H54 (cell line): ENCODE data around the gene USP6.
A peak's percentile ranks its signal among the peaks of the same experiment; 100 is the strongest.
"Not testable (repeated sequence)": the region's sequence is repeated elsewhere in the genome, so short reads cannot be mapped to it uniquely, and the experiment has no call there.

Experiments
- DNase-seq: peaks from one replicate; pipeline ENCODE4 v3.0.0; 2011; ENCODE audit warnings: low spot score, mixed read lengths; ENCODE audit not compliant: insufficient read length
- FAIRE-seq: peaks from 3 replicates; lab custom pipeline; 2011; peaks lifted over from hg19 to GRCh38; lab: Jason Lieb, UNC
- POLR2A ChIP-seq: IDR thresholded peaks from 2 replicates; pipeline ENCODE4 v1.6.1; 2011; ENCODE audit warnings: low read depth, mild to moderate bottlenecking, low read length

USP6 gene

GRCh38 chr17:5191541-5192417 is 75.9 kb downstream of the USP6 start, which contains the start of gene ZNF594:
TSS of gene ZNF594 (minus strand) at chr17:5191868. CDS start at chr17:5184256, 7,612 bp downstream.
- TF ChIP-seq POLR2A, result peak; percentile 44; the same call in 1 of the 2 replicates
- DNase-seq, result peak; percentile 98
- FAIRE-seq, result peak; percentile 43

GRCh38 chr17:5194346-5194745 is 78.5 kb downstream of the USP6 start:
- no peak for FAIRE-seq
- DNase-seq, result no peak
- no peak for TF ChIP-seq POLR2A

GRCh38 chr17:5198472-5198871 is 82.6 kb downstream of the USP6 start:
- no peak for TF ChIP-seq POLR2A
- no peak for FAIRE-seq
- no peak for DNase-seq

- no peak for DNase-seq
- TF ChIP-seq POLR2A, result no peak
- no peak for FAIRE-seq
These were observed 84.5 kb downstream of the USP6 start for GRCh38 chr17:5200360-5200759.

- DNase-seq (no peak), FAIRE-seq (no peak)
- no peak for TF ChIP-seq POLR2A
These were observed 85.2 kb downstream of the USP6 start for GRCh38 chr17:5201011-5201410.

- no peak for TF ChIP-seq POLR2A
- peak; percentile 67 for DNase-seq
- peak; percentile 87 for FAIRE-seq
These were observed 87.5 kb downstream of the USP6 start for GRCh38 chr17:5203178-5203907.

GRCh38 chr17:5203908-5204294 is 88.1 kb downstream of the USP6 start:
- DNase-seq, result peak; percentile 18
- TF ChIP-seq POLR2A, result no peak
- peak; percentile 36 for FAIRE-seq

GRCh38 chr17:5209396-5209795 is 93.6 kb downstream of the USP6 start:
- no peak for FAIRE-seq

GRCh38 chr17:5210091-5210490 is 94.3 kb downstream of the USP6 start:
- DNase-seq, result no peak
- no peak for FAIRE-seq
- no peak for TF ChIP-seq POLR2A

More at GRCh38 chr17:5209396-5209795, 93.6 kb downstream of the USP6 start:
- TF ChIP-seq POLR2A, result no peak
- no peak for DNase-seq

GRCh38 chr17:5210614-5211252 is 94.9 kb downstream of the USP6 start:
- TF ChIP-seq POLR2A, result no peak
- DNase-seq (no peak), FAIRE-seq (no peak)

GRCh38 chr17:5211458-5211857 is 95.6 kb downstream of the USP6 start:
- TF ChIP-seq POLR2A, result no peak
- DNase-seq (no peak), FAIRE-seq (no peak)

- FAIRE-seq, DNase-seq: not testable (repeated sequence)
These were observed 101.7 kb downstream of the USP6 start for GRCh38 chr17:5217562-5217961.

GRCh38 chr17:5219536-5219935 is 103.7 kb downstream of the USP6 start:
- FAIRE-seq (no peak), DNase-seq (no peak)
- no peak for TF ChIP-seq POLR2A

- no peak for TF ChIP-seq POLR2A
- no peak for DNase-seq
- FAIRE-seq, result no peak
These were observed 104.2 kb downstream of the USP6 start for GRCh38 chr17:5220074-5220473.

GRCh38 chr17:5221912-5222311 is 106.1 kb downstream of the USP6 start:
- DNase-seq, FAIRE-seq: not testable (repeated sequence)
